Sigmoid colon (tissue), 7 donors: ENCODE results near the gene SEC24C. TPM values are rescaled to one million over a fixed set of nuclear protein-coding genes. Genes with fewer than 3 reads are reported as not detected.

Experiments
- DNase-seq: peaks from one replicate; pipeline ENCODE4 v3.0.0-alpha.2; 2019
- H3K27ac ChIP-seq, 4 donors: fragments of 200-600 bp; sonication (generic); one replicate each; pipeline ENCODE4 v1.5.1; 2016 to 2019; ENCODE audit warnings: mild to moderate bottlenecking in 1 of 4
- H3K27me3 ChIP-seq, 3 donors: fragments of 200-600 bp; sonication (generic); one replicate each; pipeline ENCODE4 v1.5.1; 2019; ENCODE audit warnings: mild to moderate bottlenecking in 1 of 3
- H3K36me3 ChIP-seq, 4 donors: fragments of 200-600 bp; sonication (generic); one replicate each; pipeline ENCODE4 v1.5.1; 2016 to 2019
- H3K4me1 ChIP-seq, 4 donors: fragments of 200-600 bp; sonication (generic); one replicate each; pipeline ENCODE4 v1.5.1; 2017 to 2019
- H3K4me3 ChIP-seq, 4 donors: fragments of 200-600 bp; sonication (generic); one replicate each; pipeline ENCODE4 v1.5.1; 2017 to 2019; ENCODE audit warnings: mild to moderate bottlenecking in 2 of 4, moderate library complexity in 1 of 4
- H3K9me3 ChIP-seq, 4 donors: fragments of 200-600 bp in 3 of 4; sonication (generic) in 3 of 4; one replicate each; pipeline versions ENCODE4 v1.5.1 to v1.6.1; 2013 to 2019
- CTCF ChIP-seq, 4 experiments: fragments of 450-650 bp in 3 of 4; fragments of 200-600 bp in 1 of 4; IDR thresholded peaks; one replicate each; pipeline ENCODE4 v1.5.1; 2016 to 2019; ENCODE audit warnings: antibody characterized with exemption in 4 of 4, mild to moderate bottlenecking in 3 of 4, moderate library complexity in 2 of 4
- EP300 ChIP-seq, 4 donors: sonication (generic); formaldehyde crosslinking; IDR thresholded peaks; one replicate each; pipeline ENCODE4 v1.6.1; 2017; ENCODE audit warnings: antibody characterized with exemption in 4 of 4
- POLR2A ChIP-seq, 2 donors: fragments of 450-650 bp; IDR thresholded peaks; one replicate each; pipeline ENCODE4 v1.6.1; 2016; ENCODE audit warnings: antibody characterized with exemption in 2 of 2, mild to moderate bottlenecking in 2 of 2, moderate library complexity in 2 of 2
- POLR2AphosphoS5 ChIP-seq, 4 donors: sonication (generic); formaldehyde crosslinking; IDR thresholded peaks; one replicate each; pipeline ENCODE4 v1.6.1; 2017; ENCODE audit warnings: antibody characterized with exemption in 4 of 4
- WGBS, 2 donors: extraction: QIAGEN DNeasy Blood & Tissue Kit; methylation state at CpG; one replicate each; pipeline ENCODE4 v1.1.7; 2013; 5-methylcytosine and 5-hydroxymethylcytosine counted together
- intact Hi-C: fragments of 100-400 bp; cut with DNase I; formaldehyde crosslinking; loops from one replicate; pipeline ENCODE4 v1.15.1; 2023
- polyA plus RNA-seq, 3 donors: library from polyadenylated mRNA; stranded (reverse); fragments of 200-250 nt; gene quantifications; one replicate each; pipeline ENCODE4 v1.2.3, GENCODE V29; 2013
- total RNA-seq, 4 donors: library from RNA; depleted of rRNA; stranded (reverse); fragments of >200 nt; gene quantifications; one replicate each; pipeline ENCODE4 v1.1.0, GENCODE V29; 2016
- donor health status: healthy with polysubstance abuse.
- donor health status: Bipolar disorder and iron deficiency.
- donor health status: healthy.

Gene SEC24C
- total and polyA plus RNA-seq, 7 donors, result 25.2 to 52.3 (median 37.5) TPM

GRCh38 chr10:73772281-73773151, 28.3 kb downstream of the SEC24C start:
- WGBS, 2 donors, result 0 to 1% methylated on average over 101 of the region's 101 CpGs
- Histone ChIP-seq H3K36me3 (peaks cover 34 to 64% (median 36%) of the 10 kb centered on the region in 4 donors), H3K27me3 (no peaks in the 10 kb centered on the region), H3K27ac (peak overlapping the region; percentile 97 to 98 (median 98)), H3K4me3 (peak overlapping the region; percentile 84 to 92 (median 88)), H3K4me1 (peaks cover 0 to 35% (median 30%) of the 10 kb centered on the region in 4 donors), H3K9me3 (no peaks in the 10 kb centered on the region)
- TF ChIP-seq POLR2A (IDR thresholded peaks at IDR 0.05) (peak; percentile 65 to 71), CTCF (IDR thresholded peaks at IDR 0.05) (no peak), POLR2AphosphoS5 (IDR thresholded peaks at IDR 0.05) (peak; percentile 93 to 96 (median 94))
- peak; percentile 90 for DNase-seq
- intact Hi-C loops, result loop anchor here (2.0 kb wide), 1 partner anchor 28 kb away; the partner anchor contains the start of gene SEC24C

GRCh38 chr10:73773152-73773879, 29.1 kb downstream of the SEC24C start:
- Histone ChIP-seq H3K36me3 (peaks cover 28 to 64% (median 29%) of the 10 kb centered on the region in 4 donors), H3K27ac (peak overlapping the region; percentile 97 to 98 (median 98)), H3K9me3 (no peaks in the 10 kb centered on the region), H3K27me3 (no peaks in the 10 kb centered on the region), H3K4me3 (peak overlapping the region; percentile 84 to 92 (median 88)), H3K4me1 (peaks cover 0 to 35% (median 30%) of the 10 kb centered on the region in 4 donors)
- DNase-seq, result no peak
- WGBS, 2 donors, result 2 to 5% methylated on average over 29 of the region's 29 CpGs
- intact Hi-C loops, result loop anchor here (2.0 kb wide), 1 partner anchor 29 kb away; the partner anchor contains the start of gene SEC24C
- TF ChIP-seq EP300 (IDR thresholded peaks at IDR 0.05) (no peak), CTCF (IDR thresholded peaks at IDR 0.05) (no peak)

GRCh38 chr10:73774637-73775036, 30.5 kb downstream of the SEC24C start:
- WGBS, 2 donors, result 37 to 42% methylated on average over 5 of the region's 5 CpGs
- H3K27ac ChIP-seq, result peak overlapping the region in 2 of 4 donors; percentile 97 to 98
- no peak for DNase-seq
- peaks cover 0 to 35% (median 31%) of the 10 kb centered on the region in 4 donors for H3K4me1 ChIP-seq
- no peaks in the 10 kb centered on the region for H3K27me3 ChIP-seq
- intact Hi-C loops, result no loop called here
- peaks cover 16 to 64% (median 25%) of the 10 kb centered on the region in 4 donors for H3K36me3 ChIP-seq
- no peak for TF ChIP-seq EP300 (IDR thresholded peaks at IDR 0.05)
- no peak for TF ChIP-seq CTCF (IDR thresholded peaks at IDR 0.05)
- no peak for TF ChIP-seq POLR2AphosphoS5 (IDR thresholded peaks at IDR 0.05)
- TF ChIP-seq POLR2A (IDR thresholded peaks at IDR 0.05), result no peak
- H3K9me3 ChIP-seq, result no peaks in the 10 kb centered on the region
- H3K4me3 ChIP-seq, result peak overlapping the region in 1 of 4 donors; percentile 84

- peaks cover 0 to 59% (median 11%) of the 10 kb centered on the region in 4 donors for H3K36me3 ChIP-seq
- H3K4me1 ChIP-seq, result peaks cover 0 to 48% (median 45%) of the 10 kb centered on the region in 4 donors
- H3K4me3 ChIP-seq, result no peak overlapping the region
- WGBS, 2 donors, result 93 to 96% methylated on average over 5 of the region's 5 CpGs
- H3K27me3 ChIP-seq, result no peaks in the 10 kb centered on the region
- H3K9me3 ChIP-seq, result no peaks in the 10 kb centered on the region
- intact Hi-C loops, result no loop called here
- H3K27ac ChIP-seq, result no peak overlapping the region
- DNase-seq, result peak; percentile 14
- TF ChIP-seq EP300 (IDR thresholded peaks at IDR 0.05) (no peak), CTCF (IDR thresholded peaks at IDR 0.05) (no peak), POLR2AphosphoS5 (IDR thresholded peaks at IDR 0.05) (no peak), POLR2A (IDR thresholded peaks at IDR 0.05) (no peak)
Observed at GRCh38 chr10:73779018-73779417, 34.8 kb downstream of the SEC24C start.
